Endothelial cell of hepatic sinusoid (primary cell): ENCODE measurements around the gene PCDHB6.
"Not testable (repeated sequence)": the region's sequence is repeated elsewhere in the genome, so short reads cannot be mapped to it uniquely, and the experiment has no call there.

Source experiments
- in situ Hi-C: cut with HindIII; loops from 2 replicates; pipeline ENCODE4 v1.10.0; 2017; ENCODE audit warnings: low sequenced_read_pairs

The PCDHB6 gene

DNA sequence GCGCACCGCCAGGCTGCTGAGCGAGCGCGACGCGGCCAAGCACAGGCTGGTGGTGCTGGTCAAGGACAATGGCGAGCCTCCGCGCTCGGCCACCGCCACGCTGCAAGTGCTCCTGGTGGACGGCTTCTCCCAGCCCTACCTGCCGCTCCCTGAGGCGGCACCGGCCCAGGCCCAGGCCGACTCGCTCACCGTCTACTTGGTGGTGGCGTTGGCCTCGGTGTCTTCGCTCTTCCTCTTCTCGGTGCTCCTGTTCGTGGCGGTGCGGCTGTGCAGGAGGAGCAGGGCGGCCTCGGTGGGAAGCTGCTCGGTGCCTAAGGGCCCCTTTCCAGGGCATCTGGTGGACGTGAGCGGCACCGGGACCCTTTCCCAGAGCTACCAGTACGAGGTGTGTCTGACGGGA, 51.8 kb downstream of the PCDHB6 start:
- in situ Hi-C loops = not testable (repeated sequence)
